HG03159 (cell line): ENCODE measurements around the gene WNT3A.

Experiments used
- ATAC-seq: cut with Tn5 transposase; IDR thresholded peaks from one replicate; pipeline ENCODE4 v1.9.1; 2021; ENCODE audit warnings: mild to moderate bottlenecking, moderate library complexity; ENCODE audit not compliant: unreplicated experiment

Gene WNT3A

GRCh38 chr1:228066891-228067654 lies 60.3 kb downstream of the WNT3A start:
- ATAC-seq = no peak

GRCh38 chr1:228068359-228068758 lies 61.6 kb downstream of the WNT3A start:
- no peak for ATAC-seq

GRCh38 chr1:228070173-228070572 lies 63.4 kb downstream of the WNT3A start:
- no peak for ATAC-seq

GRCh38 chr1:228070851-228071250 lies 64.1 kb downstream of the WNT3A start:
- no peak for ATAC-seq

GRCh38 chr1:228071839-228072657 lies 65.2 kb downstream of the WNT3A start:
- no peak for ATAC-seq

GRCh38 chr1:228072658-228073043 lies 65.9 kb downstream of the WNT3A start:
- ATAC-seq = no peak

GRCh38 chr1:228073061-228073856 lies 66.5 kb downstream of the WNT3A start:
- no peak for ATAC-seq

- ATAC-seq = no peak
Measured at GRCh38 chr1:228073857-228074545, 67.2 kb downstream of the WNT3A start.

GRCh38 chr1:228074954-228075730 lies 68.3 kb downstream of the WNT3A start:
- ATAC-seq = no peak

- ATAC-seq = no peak
Measured at GRCh38 chr1:228075801-228076271, 69.0 kb downstream of the WNT3A start.

- ATAC-seq = no peak
Measured at GRCh38 chr1:228076796-228077430, 70.1 kb downstream of the WNT3A start.

GRCh38 chr1:228077565-228078330 lies 71.0 kb downstream of the WNT3A start:
- no peak for ATAC-seq

- no peak for ATAC-seq
Measured at GRCh38 chr1:228079013-228079412, 72.2 kb downstream of the WNT3A start.

- ATAC-seq = no peak
Measured at GRCh38 chr1:228079601-228080263, 72.9 kb downstream of the WNT3A start.

- no peak for ATAC-seq
Measured at GRCh38 chr1:228081144-228081543, 74.3 kb downstream of the WNT3A start.

- peak; percentile 23 for ATAC-seq
Measured at GRCh38 chr1:228081578-228082213, 74.9 kb downstream of the WNT3A start.

- ATAC-seq = peak; percentile 74
Measured at GRCh38 chr1:228082214-228082917, 75.6 kb downstream of the WNT3A start, which contains the start of gene ARF1. Gene ARF1 (plus strand): TSS chr1:228082708. CDS start chr1:228097115, 14,407 bp downstream.
